ENCODE results near the gene ELFN1. TPM values are rescaled to one million over a fixed set of nuclear protein-coding genes. Genes with fewer than 3 reads are reported as not detected.

ELFN1 gene
- 1 to 10 TPM in 1 of 4 donors, under 1 TPM in 1, not detected in 2; 0.80 to 2.0 TPM for polyA plus RNA-seq
- long read RNA-seq, donor 1, result 0 reads
- long read RNA-seq, donor 2, result 0 reads
- long read RNA-seq, donor 3, result 0 reads
- long read RNA-seq, donor 4, result 0 reads
- long read RNA-seq, donor 5, result 0 reads
- long read RNA-seq, donor 6, result 0 reads
- long read RNA-seq, donor 7, result 0 reads
- long read RNA-seq, donor 8, result 0 reads
- long read RNA-seq, donor 9, result 0 reads
- long read RNA-seq, donor 10, result 0 reads

- Histone ChIP-seq H3K36me3 (ENCODE audit: control insufficient read depth in 3 of 3, insufficient read depth in 2 of 3, low read depth in 1 of 3, low read length in 3 of 3) (no peaks in the 10 kb centered on the region), H3K4me3 (ENCODE audit: low read depth in 1 of 3, low read length in 3 of 3) (peak within 1 kb of the TSS in 2 of 3 donors; percentile 6 to 15), H3K27ac (ENCODE audit: low read depth in 1 of 3, low read length in 2 of 3) (no peak within 1 kb of the TSS), H3K9me3 (ENCODE audit: control insufficient read depth in 2 of 2, insufficient read depth in 1 of 2, low read depth in 1 of 2, low read length in 1 of 2) (no peaks in the 10 kb centered on the region), H3K27me3 (ENCODE audit: control insufficient read depth in 3 of 3, insufficient read depth in 3 of 3, low read length in 3 of 3) (peaks cover 29 to 68% (median 40%) of the 10 kb centered on the region in 3 donors), H3K4me1 (ENCODE audit: control insufficient read depth in 3 of 3, insufficient read depth in 2 of 3, low read depth in 1 of 3, low read length in 2 of 3) (peaks cover 0 to 2% (median 2%) of the 10 kb centered on the region in 3 donors)
- WGBS, 3 donors, result 1 to 2% (median 2%) methylated on average over 68 to 110 of the region's 110 CpGs
- FAIRE-seq (no peak), DNase-seq (peak in 1 of 2 donors; percentile 42)
Measured at GRCh38 chr7:1669954-1670893, at the start of gene ELFN1. Gene ELFN1, plus strand, starts transcription at chr7:1670277. Its CDS starts 74,320 bp downstream, at chr7:1744597.

GRCh38 chr7:1620835-1621234 lies 49.2 kb upstream of the ELFN1 start:
- 87 to 89% (median 87%) methylated on average over 27 of the region's 27 CpGs for WGBS, 3 donors
- no peak overlapping the region for H3K27ac ChIP-seq (ENCODE audit: low read depth in 1 of 3, low read length in 2 of 3)
- DNase-seq, result no peak
- H3K4me3 ChIP-seq (ENCODE audit: low read depth in 1 of 3, low read length in 3 of 3), result no peak overlapping the region
- no peaks in the 10 kb centered on the region for H3K9me3 ChIP-seq (ENCODE audit: control insufficient read depth in 2 of 2, insufficient read depth in 1 of 2, low read depth in 1 of 2, low read length in 1 of 2)
- H3K36me3 ChIP-seq (ENCODE audit: control insufficient read depth in 3 of 3, insufficient read depth in 2 of 3, low read depth in 1 of 3, low read length in 3 of 3), result no peaks in the 10 kb centered on the region
- no peaks in the 10 kb centered on the region for H3K4me1 ChIP-seq (ENCODE audit: control insufficient read depth in 3 of 3, insufficient read depth in 2 of 3, low read depth in 1 of 3, low read length in 2 of 3)
- H3K27me3 ChIP-seq (ENCODE audit: control insufficient read depth in 3 of 3, insufficient read depth in 3 of 3, low read length in 3 of 3), result no peaks in the 10 kb centered on the region
- no peak for FAIRE-seq

- DNase-seq, result no peak
- no peaks in the 10 kb centered on the region for H3K27me3 ChIP-seq (ENCODE audit: control insufficient read depth in 3 of 3, insufficient read depth in 3 of 3, low read length in 3 of 3)
- FAIRE-seq, result no peak
- H3K9me3 ChIP-seq (ENCODE audit: control insufficient read depth in 2 of 2, insufficient read depth in 1 of 2, low read depth in 1 of 2, low read length in 1 of 2), result no peaks in the 10 kb centered on the region
- H3K36me3 ChIP-seq (ENCODE audit: control insufficient read depth in 3 of 3, insufficient read depth in 2 of 3, low read depth in 1 of 3, low read length in 3 of 3), result no peaks in the 10 kb centered on the region
- H3K4me1 ChIP-seq (ENCODE audit: control insufficient read depth in 3 of 3, insufficient read depth in 2 of 3, low read depth in 1 of 3, low read length in 2 of 3), result no peaks in the 10 kb centered on the region
- H3K27ac ChIP-seq (ENCODE audit: low read depth in 1 of 3, low read length in 2 of 3), result no peak overlapping the region
- WGBS, 3 donors, result 88 to 89% (median 89%) methylated on average over 13 of the region's 13 CpGs
- H3K4me3 ChIP-seq (ENCODE audit: low read depth in 1 of 3, low read length in 3 of 3), result no peak overlapping the region
Measured at GRCh38 chr7:1621718-1622117, 48.4 kb upstream of the ELFN1 start.

- Histone ChIP-seq H3K36me3 (ENCODE audit: control insufficient read depth in 3 of 3, insufficient read depth in 2 of 3, low read depth in 1 of 3, low read length in 3 of 3) (no peaks in the 10 kb centered on the region), H3K27me3 (ENCODE audit: control insufficient read depth in 3 of 3, insufficient read depth in 3 of 3, low read length in 3 of 3) (no peaks in the 10 kb centered on the region), H3K27ac (ENCODE audit: low read depth in 1 of 3, low read length in 2 of 3) (no peak overlapping the region), H3K9me3 (ENCODE audit: control insufficient read depth in 2 of 2, insufficient read depth in 1 of 2, low read depth in 1 of 2, low read length in 1 of 2) (no peaks in the 10 kb centered on the region), H3K4me1 (ENCODE audit: control insufficient read depth in 3 of 3, insufficient read depth in 2 of 3, low read depth in 1 of 3, low read length in 2 of 3) (no peaks in the 10 kb centered on the region), H3K4me3 (ENCODE audit: low read depth in 1 of 3, low read length in 3 of 3) (no peak overlapping the region)
- no peak for DNase-seq
- 74 to 85% (median 82%) methylated on average over 10 of the region's 10 CpGs for WGBS, 3 donors
- no peak for FAIRE-seq
Measured at GRCh38 chr7:1622441-1622840, 47.6 kb upstream of the ELFN1 start.

GRCh38 chr7:1623810-1624209 lies 46.3 kb upstream of the ELFN1 start:
- no peak overlapping the region for H3K27ac ChIP-seq (ENCODE audit: low read depth in 1 of 3, low read length in 2 of 3)
- H3K27me3 ChIP-seq (ENCODE audit: control insufficient read depth in 3 of 3, insufficient read depth in 3 of 3, low read length in 3 of 3), result no peaks in the 10 kb centered on the region
- no peak for FAIRE-seq
- 68 to 84% (median 78%) methylated on average over 13 of the region's 13 CpGs for WGBS, 3 donors
- no peaks in the 10 kb centered on the region for H3K4me1 ChIP-seq (ENCODE audit: control insufficient read depth in 3 of 3, insufficient read depth in 2 of 3, low read depth in 1 of 3, low read length in 2 of 3)
- no peaks in the 10 kb centered on the region for H3K36me3 ChIP-seq (ENCODE audit: control insufficient read depth in 3 of 3, insufficient read depth in 2 of 3, low read depth in 1 of 3, low read length in 3 of 3)
- H3K9me3 ChIP-seq (ENCODE audit: control insufficient read depth in 2 of 2, insufficient read depth in 1 of 2, low read depth in 1 of 2, low read length in 1 of 2), result no peaks in the 10 kb centered on the region
- no peak for DNase-seq
- no peak overlapping the region for H3K4me3 ChIP-seq (ENCODE audit: low read depth in 1 of 3, low read length in 3 of 3)

- Histone ChIP-seq H3K36me3 (ENCODE audit: control insufficient read depth in 3 of 3, insufficient read depth in 2 of 3, low read depth in 1 of 3, low read length in 3 of 3) (no peaks in the 10 kb centered on the region), H3K4me1 (ENCODE audit: control insufficient read depth in 3 of 3, insufficient read depth in 2 of 3, low read depth in 1 of 3, low read length in 2 of 3) (no peaks in the 10 kb centered on the region), H3K27me3 (ENCODE audit: control insufficient read depth in 3 of 3, insufficient read depth in 3 of 3, low read length in 3 of 3) (no peaks in the 10 kb centered on the region), H3K27ac (ENCODE audit: low read depth in 1 of 3, low read length in 2 of 3) (no peak overlapping the region), H3K9me3 (ENCODE audit: control insufficient read depth in 2 of 2, insufficient read depth in 1 of 2, low read depth in 1 of 2, low read length in 1 of 2) (no peaks in the 10 kb centered on the region), H3K4me3 (ENCODE audit: low read depth in 1 of 3, low read length in 3 of 3) (no peak overlapping the region)
- WGBS, 3 donors, result 69 to 78% (median 74%) methylated on average over 15 to 18 of the region's 18 CpGs
- no peak for FAIRE-seq
- no peak for DNase-seq
Measured at GRCh38 chr7:1624999-1625927, 44.8 kb upstream of the ELFN1 start.

GRCh38 chr7:1626769-1627168 lies 43.3 kb upstream of the ELFN1 start:
- H3K27ac ChIP-seq (ENCODE audit: low read depth in 1 of 3, low read length in 2 of 3), result no peak overlapping the region
- 76 to 79% (median 78%) methylated on average over 1 of the region's 1 CpG for WGBS, 3 donors
- H3K36me3 ChIP-seq (ENCODE audit: control insufficient read depth in 3 of 3, insufficient read depth in 2 of 3, low read depth in 1 of 3, low read length in 3 of 3), result no peaks in the 10 kb centered on the region
- no peaks in the 10 kb centered on the region for H3K9me3 ChIP-seq (ENCODE audit: control insufficient read depth in 2 of 2, insufficient read depth in 1 of 2, low read depth in 1 of 2, low read length in 1 of 2)
- FAIRE-seq, result no peak
- no peak for DNase-seq
- no peaks in the 10 kb centered on the region for H3K27me3 ChIP-seq (ENCODE audit: control insufficient read depth in 3 of 3, insufficient read depth in 3 of 3, low read length in 3 of 3)
- no peak overlapping the region for H3K4me3 ChIP-seq (ENCODE audit: low read depth in 1 of 3, low read length in 3 of 3)
- H3K4me1 ChIP-seq (ENCODE audit: control insufficient read depth in 3 of 3, insufficient read depth in 2 of 3, low read depth in 1 of 3, low read length in 2 of 3), result no peaks in the 10 kb centered on the region
